ENCODE measurements around the gene RNF38. TPM values are rescaled to one million over a fixed set of nuclear protein-coding genes. Genes with fewer than 3 reads are reported as not detected.

Gene RNF38
- total and polyA plus RNA-seq, 9 of the 15 experiments (the other 6 are each of a cell fraction or from before 2014, with no cell fraction given), result 1.6 to 9.8 (median 4.5) TPM

- FAIRE-seq (no peak), ATAC-seq (no peak), DNase-seq (ENCODE audit: extremely low read depth in 1 of 4, low spot score in 3 of 4) (no peak)
- Histone ChIP-seq H3K27ac (ENCODE audit: extremely low read depth, low read depth, low read length) (no peak overlapping the region), H4K20me1 (replicated peaks; ENCODE audit: control insufficient read depth, insufficient read depth, low read length) (no peaks in the 10 kb centered on the region), H3K4me3 (no peak overlapping the region), H3K9me3 (replicated peaks; ENCODE audit: control insufficient read depth, insufficient read depth, low read depth, low read length) (no peaks in the 10 kb centered on the region), H3K4me1 (replicated peaks in 1 of 2; ENCODE audit: control insufficient read depth in 2 of 2, insufficient read depth in 2 of 2, low read length in 2 of 2) (no peaks in the 10 kb centered on the region), H3K27me3 (ENCODE audit: control insufficient read depth in 2 of 2, insufficient read depth in 2 of 2, low read length in 2 of 2) (no peaks in the 10 kb centered on the region), H3K79me2 (ENCODE audit: control insufficient read depth, insufficient read depth, low read length) (no peaks in the 10 kb centered on the region), H3K4me2 (ENCODE audit: insufficient read depth, low read length) (no peak overlapping the region), H3K9ac (ENCODE audit: insufficient read depth in 1 of 2, low read depth in 2 of 2, low read length in 2 of 2) (no peak overlapping the region), H3K36me3 (ENCODE audit: control insufficient read depth, insufficient read depth, low read length) (peaks cover 29% of the 10 kb centered on the region; the same call in 2 of the 3 replicates), H2AFZ (ENCODE audit: low read depth, low read length) (no peak overlapping the region), H3K9me1 (ENCODE audit: control insufficient read depth, insufficient read depth, low read length) (no peaks in the 10 kb centered on the region)
- ChIA-PET POLR2A (interaction anchor here (0.6 kb wide), 1 partner anchor 48 kb away, joined by 3 read pairs; no protein-coding TSS in a partner anchor), CTCF (ENCODE audit: low intra/inter-chr PET ratio) (interaction anchor here (0.6 kb wide), 1 partner anchor 69 kb away, joined by 4 read pairs; no protein-coding TSS in a partner anchor)
- intact Hi-C loops (cut with micrococcal nuclease) (no loop called here), in situ Hi-C loops (cut with MboI) (no loop called here)
- 75% methylated on average over 3 of the region's 3 CpGs for WGBS (ENCODE audit: insufficient coverage, low coverage, missing lambda C conversion rate)
- BruUV-seq (replicated peaks), result no TSS peak
- peak; percentile 9; the same call in 1 of the 2 replicates for TF ChIP-seq ZNF316 (IDR thresholded peaks at IDR 0.05)
- peak; percentile 29; the same call in 1 of the 2 replicates for TF ChIP-seq MAFG (tag; conservative IDR thresholded peaks at IDR 0.05)
- TF ChIP-seq ZNF609 (CRISPR knock-in tag; IDR thresholded peaks at IDR 0.05; ENCODE audit: borderline replicate concordance), result no peak
Measured at GRCh38 chr9:36336131-36336907, 63.8 kb downstream of the RNF38 start.

Measured in K562 (cell line).